KMS-11 (cell line): ENCODE measurements around the gene IRF6.

Experiments used
- H2AFZ ChIP-seq: fragments of 200-600 bp; sonication (generic); 2 replicates; pipeline ENCODE4 v1.6.1; 2016; ENCODE audit warnings: antibody characterized with exemption, mixed run types, low read depth
- H3K27ac ChIP-seq: fragments of 200-600 bp; sonication (generic); 2 replicates; pipeline ENCODE4 v1.6.1; 2016; ENCODE audit warnings: mild to moderate bottlenecking, mixed run types
- H3K27me3 ChIP-seq: fragments of 200-600 bp; sonication (generic); 2 replicates; pipeline ENCODE4 v1.6.1; 2017; ENCODE audit warnings: mild to moderate bottlenecking, low read depth, mixed run types, moderate library complexity; ENCODE audit not compliant: insufficient read depth
- H3K36me3 ChIP-seq: fragments of 200-600 bp; sonication (generic); 2 replicates; pipeline ENCODE4 v1.6.1; 2017; ENCODE audit warnings: mild to moderate bottlenecking, mixed run types; ENCODE audit not compliant: insufficient read depth
- H3K4me1 ChIP-seq: fragments of 200-600 bp; sonication (generic); 2 replicates; pipeline ENCODE4 v1.6.1; 2016; ENCODE audit warnings: mild to moderate bottlenecking, low read depth, mixed run types; ENCODE audit not compliant: poor library complexity, severe bottlenecking
- H3K4me2 ChIP-seq: fragments of 200-600 bp; sonication (generic); 2 replicates; pipeline ENCODE4 v1.7.0; 2016; ENCODE audit warnings: mild to moderate bottlenecking, mixed run types
- H3K4me3 ChIP-seq: fragments of 200-600 bp; sonication (generic); IDR thresholded peaks from 2 replicates; pipeline ENCODE4 v1.6.1; 2017; ENCODE audit warnings: low read depth, low read length, mixed read lengths; ENCODE audit not compliant: insufficient read depth
- H3K79me2 ChIP-seq: fragments of 200-600 bp; sonication (generic); 2 replicates; pipeline ENCODE4 v1.6.1; 2016; ENCODE audit warnings: low read depth, mixed run types; ENCODE audit not compliant: insufficient read depth
- H3K9ac ChIP-seq: fragments of 200-600 bp; sonication (generic); 2 replicates; pipeline ENCODE4 v1.6.1; 2016; ENCODE audit warnings: mild to moderate bottlenecking, mixed run types
- H4K20me1 ChIP-seq: fragments of 200-600 bp; sonication (generic); 2 replicates; pipeline ENCODE4 v1.6.1; 2016; ENCODE audit warnings: mild to moderate bottlenecking, mixed run types; ENCODE audit not compliant: insufficient read depth
- TF ChIP-seq, protein P1 (sequence below): fragments of 200-600 bp; sonication (generic); conservative IDR thresholded peaks from 2 replicates; pipeline ENCODE4 v1.6.1; 2017; ENCODE audit warnings: low read depth, mild to moderate bottlenecking, antibody characterized with exemption, low read length, moderate library complexity, mixed read lengths

IRF6 gene

DNA sequence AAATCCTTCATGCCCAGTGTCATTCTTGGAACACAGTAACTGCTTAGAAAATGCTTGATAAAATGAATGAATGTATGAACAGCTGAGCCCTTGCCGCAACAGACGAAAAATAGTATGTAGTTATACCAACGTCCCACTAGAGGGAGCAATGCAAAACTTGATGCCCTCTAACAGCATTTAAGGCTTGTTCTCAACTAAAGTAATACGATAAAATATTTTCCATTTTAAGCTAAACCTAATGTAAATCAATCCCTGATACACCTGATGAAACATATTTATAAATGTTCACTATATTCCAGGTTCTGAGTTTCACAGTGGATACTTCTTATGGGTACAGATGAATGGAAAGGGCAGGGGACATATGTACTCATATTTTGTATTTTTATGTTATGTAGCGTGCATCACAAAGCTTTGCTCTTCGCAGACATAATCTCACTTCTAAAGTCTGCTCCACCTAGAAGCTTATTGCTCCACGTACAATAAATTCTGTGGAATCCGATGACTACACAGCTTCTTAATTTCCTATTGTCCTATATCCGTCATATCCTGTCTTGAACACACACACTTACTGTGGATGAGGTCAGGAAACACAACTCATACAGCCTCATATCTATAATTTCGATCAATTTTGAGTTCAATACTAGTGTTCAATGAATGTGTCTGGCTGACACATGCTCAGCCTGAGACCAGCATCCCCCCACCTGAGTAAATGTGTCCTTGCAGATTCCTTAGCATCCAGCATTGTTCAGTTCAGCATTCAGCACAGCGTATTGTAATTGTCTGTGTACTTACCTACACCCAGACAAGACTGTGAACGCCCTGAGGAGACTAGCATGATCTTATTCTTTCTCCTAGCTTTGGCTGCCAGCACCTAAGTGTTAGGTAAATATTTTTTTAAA lies 17.4 kb upstream of the IRF6 start:
- no peak overlapping the region for H3K27ac ChIP-seq
- no peak overlapping the region for H3K4me2 ChIP-seq
- H3K4me1 ChIP-seq, result peaks cover 9% of the 10 kb centered on the region
- TF ChIP-seq, protein P1, sequence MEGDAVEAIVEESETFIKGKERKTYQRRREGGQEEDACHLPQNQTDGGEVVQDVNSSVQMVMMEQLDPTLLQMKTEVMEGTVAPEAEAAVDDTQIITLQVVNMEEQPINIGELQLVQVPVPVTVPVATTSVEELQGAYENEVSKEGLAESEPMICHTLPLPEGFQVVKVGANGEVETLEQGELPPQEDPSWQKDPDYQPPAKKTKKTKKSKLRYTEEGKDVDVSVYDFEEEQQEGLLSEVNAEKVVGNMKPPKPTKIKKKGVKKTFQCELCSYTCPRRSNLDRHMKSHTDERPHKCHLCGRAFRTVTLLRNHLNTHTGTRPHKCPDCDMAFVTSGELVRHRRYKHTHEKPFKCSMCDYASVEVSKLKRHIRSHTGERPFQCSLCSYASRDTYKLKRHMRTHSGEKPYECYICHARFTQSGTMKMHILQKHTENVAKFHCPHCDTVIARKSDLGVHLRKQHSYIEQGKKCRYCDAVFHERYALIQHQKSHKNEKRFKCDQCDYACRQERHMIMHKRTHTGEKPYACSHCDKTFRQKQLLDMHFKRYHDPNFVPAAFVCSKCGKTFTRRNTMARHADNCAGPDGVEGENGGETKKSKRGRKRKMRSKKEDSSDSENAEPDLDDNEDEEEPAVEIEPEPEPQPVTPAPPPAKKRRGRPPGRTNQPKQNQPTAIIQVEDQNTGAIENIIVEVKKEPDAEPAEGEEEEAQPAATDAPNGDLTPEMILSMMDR, result peak; percentile 96
- H3K36me3 ChIP-seq, result no peaks in the 10 kb centered on the region
- peaks cover 5% of the 10 kb centered on the region; the same call in 1 of the 2 replicates for H3K79me2 ChIP-seq
- peak overlapping the region; percentile 20; the same call in 1 of the 2 replicates for H2AFZ ChIP-seq
- H3K4me3 ChIP-seq, result no peak overlapping the region
- H3K27me3 ChIP-seq, result no peaks in the 10 kb centered on the region
- H3K9ac ChIP-seq, result no peak overlapping the region
- H4K20me1 ChIP-seq, result no peaks in the 10 kb centered on the region

DNA sequence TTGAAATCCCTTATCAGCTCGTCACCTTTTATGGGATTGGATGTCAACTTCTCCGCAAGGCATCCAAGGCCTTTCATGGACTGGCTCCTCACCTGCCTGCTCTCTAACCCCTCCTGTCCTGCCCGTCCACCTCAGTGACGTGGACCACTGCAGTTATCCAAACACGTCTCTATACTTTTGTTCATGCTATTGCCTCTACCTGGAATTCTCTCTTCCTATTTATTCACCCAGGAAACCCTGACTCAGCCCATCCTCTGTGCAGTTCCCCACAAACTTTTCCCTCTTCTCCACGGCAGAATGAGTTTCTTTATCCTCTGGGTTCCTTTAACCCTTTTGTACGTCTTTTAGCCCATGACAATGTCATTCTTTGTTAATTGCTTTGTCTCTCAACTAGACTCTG lies 16.8 kb upstream of the IRF6 start:
- H3K79me2 ChIP-seq, result no peaks in the 10 kb centered on the region
- no peaks in the 10 kb centered on the region for H3K27me3 ChIP-seq
- H3K4me3 ChIP-seq, result no peak overlapping the region
- H3K4me1 ChIP-seq, result peaks cover 9% of the 10 kb centered on the region
- H2AFZ ChIP-seq, result peak overlapping the region; percentile 20; the same call in 1 of the 2 replicates
- TF ChIP-seq, protein P1, result no peak
- H3K9ac ChIP-seq, result no peak overlapping the region
- H4K20me1 ChIP-seq, result no peaks in the 10 kb centered on the region
- H3K36me3 ChIP-seq, result no peaks in the 10 kb centered on the region
- no peak overlapping the region for H3K27ac ChIP-seq
- H3K4me2 ChIP-seq, result no peak overlapping the region

DNA sequence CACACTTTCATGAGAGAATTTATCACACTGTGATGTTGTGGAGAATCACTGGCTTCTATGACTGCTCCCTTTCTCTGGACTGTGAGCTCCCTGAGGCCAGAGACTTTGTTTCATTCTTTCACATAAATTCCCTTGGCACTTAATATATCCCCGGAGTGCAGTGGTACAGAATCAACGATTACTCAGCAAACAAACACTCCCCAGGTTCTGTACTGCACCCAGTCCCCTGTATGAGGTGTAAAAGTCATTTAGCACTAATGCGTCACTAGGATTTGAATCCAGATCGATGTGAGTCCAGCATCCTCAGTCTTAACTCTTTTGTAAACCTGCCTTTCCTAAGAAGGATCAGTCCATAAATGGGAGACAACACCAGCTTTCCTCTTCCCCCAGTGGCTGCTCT lies 15.0 kb upstream of the IRF6 start:
- H4K20me1 ChIP-seq, result no peaks in the 10 kb centered on the region
- peaks cover 7% of the 10 kb centered on the region for H3K4me1 ChIP-seq
- H3K9ac ChIP-seq, result no peak overlapping the region
- H3K36me3 ChIP-seq, result no peaks in the 10 kb centered on the region
- no peak overlapping the region for H2AFZ ChIP-seq
- H3K4me3 ChIP-seq, result no peak overlapping the region
- no peak overlapping the region for H3K4me2 ChIP-seq
- H3K27ac ChIP-seq, result no peak overlapping the region
- H3K27me3 ChIP-seq, result no peaks in the 10 kb centered on the region
- H3K79me2 ChIP-seq, result no peaks in the 10 kb centered on the region
- TF ChIP-seq, protein P1, result no peak

DNA sequence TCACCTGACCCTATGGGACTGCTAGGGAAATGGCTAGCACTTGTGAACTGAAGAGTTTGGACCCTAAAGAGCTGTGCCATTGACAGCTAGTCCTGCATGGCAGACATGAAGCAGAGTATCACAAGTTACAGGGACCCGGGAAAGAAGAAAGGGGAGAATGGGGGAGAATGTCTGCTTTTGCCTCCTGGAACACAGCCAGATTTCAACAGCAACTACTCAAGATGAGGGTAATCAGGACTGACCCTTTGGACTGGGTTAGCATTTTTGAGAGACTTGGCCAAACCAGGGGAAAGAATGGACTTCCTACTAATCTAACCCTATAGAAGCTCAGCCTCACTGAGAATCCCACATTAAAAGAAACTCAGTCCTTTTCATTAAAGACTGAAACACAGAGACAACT lies 13.1 kb upstream of the IRF6 start:
- no peak overlapping the region for H3K27ac ChIP-seq
- no peak overlapping the region for H3K4me2 ChIP-seq
- H4K20me1 ChIP-seq, result no peaks in the 10 kb centered on the region
- H3K4me1 ChIP-seq, result peaks cover 20% of the 10 kb centered on the region
- no peak overlapping the region for H2AFZ ChIP-seq
- TF ChIP-seq, protein P1, result no peak
- H3K36me3 ChIP-seq, result no peaks in the 10 kb centered on the region
- no peaks in the 10 kb centered on the region for H3K27me3 ChIP-seq
- H3K79me2 ChIP-seq, result no peaks in the 10 kb centered on the region
- H3K9ac ChIP-seq, result no peak overlapping the region
- H3K4me3 ChIP-seq, result no peak overlapping the region
